SJCRH30 (cell line): ENCODE data around the gene NEK2. TPM values are rescaled to one million over a fixed set of nuclear protein-coding genes. Genes with fewer than 3 reads are reported as not detected.
"Not testable (repeated sequence)": the region's sequence is repeated elsewhere in the genome, so short reads cannot be mapped to it uniquely, and the experiment has no call there.

Experiments used
- DNase-seq, 2 experiments: peaks; one replicate each; pipeline ENCODE4 v3.0.0-alpha.2; 2015 to 2020
- H3K27ac ChIP-seq: fragments of 250-450 bp; sonication (Bioruptor Pico); 2 replicates; pipeline ENCODE4 v1.5.1; 2020; ENCODE audit warnings: mild to moderate bottlenecking, moderate library complexity
- H3K27me3 ChIP-seq: fragments of 250-450 bp; sonication (Bioruptor Pico); 2 replicates; pipeline ENCODE4 v1.5.1; 2020; ENCODE audit warnings: mild to moderate bottlenecking, moderate library complexity
- H3K36me3 ChIP-seq: fragments of 250-450 bp; sonication (Bioruptor Pico); 2 replicates; pipeline ENCODE4 v1.5.1; 2020; ENCODE audit warnings: mild to moderate bottlenecking, moderate library complexity
- H3K4me1 ChIP-seq: fragments of 250-450 bp; sonication (Bioruptor Pico); 2 replicates; pipeline ENCODE4 v1.5.1; 2020; ENCODE audit warnings: mild to moderate bottlenecking, moderate library complexity
- H3K4me3 ChIP-seq: fragments of 250-450 bp; sonication (Bioruptor Pico); 2 replicates; pipeline ENCODE4 v1.5.1; 2020; ENCODE audit warnings: mild to moderate bottlenecking, moderate library complexity
- H3K9me3 ChIP-seq: fragments of 250-450 bp; sonication (Bioruptor Pico); replicated peaks from 2 replicates; pipeline ENCODE4 v1.5.1; 2020; ENCODE audit warnings: mild to moderate bottlenecking, moderate library complexity
- total RNA-seq: library from RNA; depleted of rRNA; stranded (reverse); fragments of >200 nt; shearing (Covaris generic); gene quantifications from 2 replicates; pipeline ENCODE4 v1.2.3, GENCODE V29; 2014

NEK2 gene
- total RNA-seq, 1 experiment from 2014 or later: 63.3 TPM

DNA sequence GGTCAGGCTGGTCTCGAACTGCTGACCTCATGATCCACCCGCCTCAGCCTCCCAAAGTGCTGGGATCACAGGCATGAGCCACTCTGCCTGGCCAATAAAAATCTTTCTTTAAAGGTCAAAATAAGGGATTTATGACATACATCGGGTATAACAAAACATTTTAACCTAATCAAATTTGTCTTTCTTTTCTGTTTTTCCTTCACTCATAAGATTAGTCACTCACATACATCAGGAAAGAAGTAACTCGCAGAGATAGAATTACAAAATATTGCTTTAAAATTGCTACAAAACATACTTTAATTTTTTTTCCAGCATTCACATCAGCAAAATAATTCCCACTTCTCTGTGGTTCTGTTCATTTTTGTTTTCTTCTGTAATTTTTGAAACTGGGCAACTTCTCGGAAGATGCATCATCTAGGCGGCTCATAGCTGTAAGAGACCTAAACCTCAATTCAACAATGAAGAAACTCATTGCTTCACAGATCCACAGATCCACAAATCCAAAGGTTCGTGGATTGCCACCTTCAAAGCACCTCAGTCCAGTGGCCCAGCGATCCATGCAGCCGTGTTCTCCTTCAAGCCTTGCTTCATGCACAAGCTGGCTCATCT lies 39.7 kb downstream of the NEK2 start:
- Histone ChIP-seq H3K27ac (no peak overlapping the region), H3K36me3 (no peaks in the 10 kb centered on the region), H3K27me3 (no peaks in the 10 kb centered on the region), H3K9me3 (no peaks in the 10 kb centered on the region), H3K4me1 (peaks cover 10% of the 10 kb centered on the region; the same call in 1 of the 2 replicates), H3K4me3 (no peak overlapping the region)
- DNase-seq: no peak

DNA sequence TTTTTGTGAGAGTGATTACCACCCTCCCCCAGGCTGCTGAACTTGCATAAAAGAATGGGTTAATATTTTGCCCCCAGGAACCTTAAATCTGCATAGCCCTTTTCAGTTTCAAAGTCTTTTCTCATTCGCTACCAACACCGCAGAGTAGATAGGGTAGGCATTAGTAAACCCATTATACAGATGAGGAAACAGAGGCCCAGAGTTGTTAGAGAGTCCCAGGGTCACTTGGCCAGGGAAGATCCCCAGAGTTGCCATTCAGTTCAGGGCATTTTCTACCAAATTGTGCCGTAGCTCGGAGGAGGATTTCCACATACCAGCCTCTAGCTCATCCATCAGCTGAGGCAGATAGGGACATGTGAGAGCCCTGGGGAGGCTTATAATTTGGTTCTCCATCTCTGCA lies 40.5 kb downstream of the NEK2 start:
- no peaks in the 10 kb centered on the region for H3K27me3 ChIP-seq
- H3K36me3 ChIP-seq: no peaks in the 10 kb centered on the region
- no peak overlapping the region for H3K4me3 ChIP-seq
- H3K9me3 ChIP-seq: no peaks in the 10 kb centered on the region
- no peak for DNase-seq
- no peak overlapping the region for H3K27ac ChIP-seq
- peaks cover 10% of the 10 kb centered on the region; the same call in 1 of the 2 replicates for H3K4me1 ChIP-seq

DNA sequence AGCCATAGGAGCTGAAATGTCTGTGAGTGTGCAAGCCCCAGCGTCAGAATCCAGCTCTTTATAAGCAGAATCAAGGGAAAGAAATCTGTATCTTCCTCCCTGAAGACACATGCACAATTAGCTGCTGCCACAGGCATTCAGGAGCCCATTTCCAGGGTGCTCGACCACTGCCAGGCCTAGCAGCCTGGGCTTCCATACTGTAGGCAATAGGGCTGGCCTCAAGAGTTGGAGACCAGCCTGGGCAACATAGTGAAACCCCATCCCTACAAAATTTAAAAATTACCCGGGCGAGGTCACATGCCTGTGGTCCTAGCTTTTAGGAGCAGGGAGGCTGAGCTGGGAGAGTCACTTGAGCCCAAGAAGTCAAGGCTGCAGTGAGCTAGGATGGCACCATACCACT lies 41.0 kb downstream of the NEK2 start:
- DNase-seq: no peak
- no peaks in the 10 kb centered on the region for H3K9me3 ChIP-seq
- H3K4me1 ChIP-seq: peaks cover 11% of the 10 kb centered on the region
- no peaks in the 10 kb centered on the region for H3K27me3 ChIP-seq
- H3K27ac ChIP-seq: no peak overlapping the region
- no peaks in the 10 kb centered on the region for H3K36me3 ChIP-seq
- H3K4me3 ChIP-seq: no peak overlapping the region

DNA sequence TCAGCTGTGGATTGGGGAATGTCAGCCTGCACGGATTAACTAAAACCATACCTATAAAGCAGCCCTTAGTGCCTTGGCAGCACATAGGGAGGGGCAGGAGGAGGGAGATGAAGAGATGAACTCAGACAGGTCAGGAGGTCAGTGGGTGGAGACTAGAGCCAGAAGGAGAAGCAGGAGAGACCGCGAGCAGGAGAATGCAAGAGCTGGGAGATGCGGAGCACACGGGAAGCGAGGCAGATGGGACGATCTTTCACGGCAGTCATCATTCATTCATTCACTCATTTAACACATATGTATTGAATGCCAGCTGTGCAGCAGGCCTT lies 41.9 kb downstream of the NEK2 start:
- Histone ChIP-seq H3K9me3 (no peaks in the 10 kb centered on the region), H3K4me3 (no peak overlapping the region), H3K36me3 (no peaks in the 10 kb centered on the region), H3K27me3 (no peaks in the 10 kb centered on the region), H3K27ac (no peak overlapping the region), H3K4me1 (peaks cover 16% of the 10 kb centered on the region)
- DNase-seq: no peak

DNA sequence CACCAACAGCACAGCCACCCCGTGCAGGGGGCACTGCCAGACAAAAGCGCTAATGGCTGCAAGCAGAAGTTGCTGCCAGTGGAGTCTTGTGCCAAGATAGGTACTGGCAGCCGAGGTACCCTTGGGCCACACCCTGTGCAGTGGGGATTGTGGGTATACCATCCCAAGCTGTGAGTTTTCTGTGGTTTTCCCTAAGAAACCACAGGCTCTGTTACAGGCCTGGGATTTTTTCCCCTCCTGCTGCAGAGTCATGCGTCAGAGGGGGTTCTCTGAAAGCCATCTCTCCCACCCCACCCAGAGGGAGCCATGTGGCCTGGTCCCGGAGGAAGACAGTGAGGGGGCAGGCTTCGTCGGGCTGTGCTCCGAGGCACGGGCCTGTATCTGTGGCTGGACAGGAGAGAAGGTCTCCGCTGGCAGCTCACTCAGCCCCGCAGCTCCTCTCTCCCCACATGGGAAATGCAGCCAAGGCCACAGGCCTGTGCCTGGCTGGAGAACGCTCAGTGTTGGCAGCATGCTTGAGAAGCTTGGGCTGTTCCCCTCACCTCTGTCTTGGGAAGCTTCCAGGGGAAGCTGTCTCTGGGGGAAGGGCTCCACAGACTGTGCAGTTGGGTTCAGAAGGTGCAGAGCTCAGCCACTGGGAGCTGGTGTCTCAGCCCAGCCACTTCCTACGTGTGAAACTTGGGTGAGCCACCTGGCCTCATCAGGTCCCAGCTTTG lies 42.5 kb downstream of the NEK2 start:
- H3K27me3 ChIP-seq: no peaks in the 10 kb centered on the region
- H3K4me3 ChIP-seq: no peak overlapping the region
- peak; percentile 43 to 45 for DNase-seq
- peaks cover 18% of the 10 kb centered on the region for H3K4me1 ChIP-seq
- H3K36me3 ChIP-seq: no peaks in the 10 kb centered on the region
- no peak overlapping the region for H3K27ac ChIP-seq
- H3K9me3 ChIP-seq: no peaks in the 10 kb centered on the region

DNA sequence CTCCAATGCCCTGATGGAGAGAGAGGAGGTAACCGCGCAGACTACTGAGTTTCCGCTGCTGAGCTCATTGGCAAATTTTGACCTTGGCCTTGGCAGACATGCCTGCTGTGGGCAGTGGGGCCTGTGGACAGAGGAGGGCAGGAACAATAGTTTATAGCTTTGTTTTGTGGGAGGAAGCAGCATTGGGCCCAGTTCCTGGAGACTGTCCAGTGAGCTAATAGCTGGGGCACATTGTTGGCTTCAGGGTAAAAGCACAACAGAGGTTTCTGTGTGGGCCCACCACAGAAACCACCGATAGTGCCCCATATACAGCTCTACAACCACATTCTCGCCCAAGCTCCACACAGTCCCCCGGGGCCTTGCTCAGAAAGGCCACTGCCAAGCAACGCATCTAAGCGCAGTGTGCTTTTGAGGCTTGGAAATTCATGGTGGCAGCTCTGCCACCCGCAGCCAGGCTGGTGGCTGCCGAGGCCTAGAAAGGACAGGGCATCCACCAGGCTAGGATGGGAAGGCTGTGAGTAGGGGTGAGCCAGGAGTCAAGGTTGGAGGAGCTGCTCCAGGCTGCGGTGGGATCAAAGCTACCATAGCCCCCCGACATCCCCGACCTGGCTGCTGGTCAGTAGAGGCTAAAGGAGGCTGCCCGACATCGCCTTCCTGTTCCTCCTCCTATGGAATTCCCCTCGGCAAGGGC lies 43.2 kb downstream of the NEK2 start:
- no peaks in the 10 kb centered on the region for H3K36me3 ChIP-seq
- DNase-seq: peak in 1 of 2 experiments; percentile 42
- H3K27me3 ChIP-seq: no peaks in the 10 kb centered on the region
- H3K9me3 ChIP-seq: no peaks in the 10 kb centered on the region
- peaks cover 23% of the 10 kb centered on the region for H3K4me1 ChIP-seq
- no peak overlapping the region for H3K4me3 ChIP-seq
- no peak overlapping the region for H3K27ac ChIP-seq

DNA sequence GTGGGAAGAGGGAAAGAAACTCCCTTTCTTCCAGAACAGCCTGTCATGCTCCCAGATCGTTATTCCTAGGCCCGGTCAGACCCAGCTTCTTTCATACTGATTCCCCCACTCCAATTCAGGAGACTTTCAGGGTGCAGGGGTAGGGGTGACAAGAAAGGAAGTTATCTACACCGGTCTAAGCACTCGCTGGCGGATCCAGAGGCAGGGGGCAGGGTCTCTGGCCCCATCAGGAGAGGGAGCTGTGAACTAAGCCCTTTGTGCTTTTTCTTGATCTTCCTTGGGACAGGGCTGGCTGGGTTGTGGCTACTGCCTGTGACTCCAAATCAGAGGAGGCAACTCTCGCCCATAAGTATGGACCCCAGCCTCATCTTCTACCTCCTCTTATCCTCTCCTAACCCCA lies 44.3 kb downstream of the NEK2 start:
- no peak for DNase-seq
- Histone ChIP-seq H3K9me3 (no peaks in the 10 kb centered on the region), H3K36me3 (no peaks in the 10 kb centered on the region), H3K27ac (no peak overlapping the region), H3K4me3 (no peak overlapping the region), H3K27me3 (no peaks in the 10 kb centered on the region), H3K4me1 (peaks cover 30% of the 10 kb centered on the region)

DNA sequence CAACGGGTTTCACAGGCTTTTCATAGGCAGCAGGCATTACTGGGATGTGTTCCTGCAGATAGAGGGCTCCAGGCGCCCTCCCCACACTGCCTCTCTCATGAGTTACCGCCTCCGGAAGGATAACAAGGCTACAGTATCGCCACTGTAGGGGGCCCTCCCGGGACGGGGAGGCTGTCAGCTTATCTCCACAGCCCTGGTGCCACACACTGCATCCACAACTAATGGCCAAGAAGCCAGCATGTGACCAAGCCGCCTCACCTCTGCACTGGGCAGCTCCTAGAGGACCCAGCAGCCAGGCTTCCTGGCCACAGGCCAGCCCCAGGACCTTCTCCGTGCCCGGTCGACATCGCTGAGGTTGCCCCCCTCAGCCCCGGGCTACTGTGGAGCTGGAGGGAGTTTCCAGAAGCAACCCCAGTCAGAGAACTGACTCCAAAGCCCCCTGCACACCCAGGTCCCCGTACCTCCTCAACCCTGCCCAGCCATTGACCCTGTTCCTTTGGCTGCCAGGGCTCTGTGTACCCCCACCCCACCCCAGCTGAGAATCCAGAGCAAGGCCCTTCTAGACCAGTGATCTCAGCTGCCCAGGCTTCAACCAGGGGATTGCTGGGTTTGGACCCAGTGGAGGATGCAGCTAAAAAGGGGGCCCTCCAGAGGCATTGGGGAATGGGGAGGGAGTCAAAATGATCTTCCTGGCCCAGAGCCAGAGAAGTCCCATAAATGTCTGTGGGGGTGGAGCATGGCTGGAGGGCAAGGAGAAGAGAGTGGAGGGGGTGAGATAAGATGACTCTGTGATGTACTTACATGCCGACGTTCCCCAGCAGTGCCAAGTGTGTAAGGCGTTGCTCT lies 45.0 kb downstream of the NEK2 start:
- peak in 1 of 2 experiments; percentile 45 for DNase-seq
- H3K4me1 ChIP-seq: peaks cover 30% of the 10 kb centered on the region
- H3K27me3 ChIP-seq: no peaks in the 10 kb centered on the region
- no peak overlapping the region for H3K27ac ChIP-seq
- no peak overlapping the region for H3K4me3 ChIP-seq
- H3K9me3 ChIP-seq: no peaks in the 10 kb centered on the region
- H3K36me3 ChIP-seq: no peaks in the 10 kb centered on the region

DNA sequence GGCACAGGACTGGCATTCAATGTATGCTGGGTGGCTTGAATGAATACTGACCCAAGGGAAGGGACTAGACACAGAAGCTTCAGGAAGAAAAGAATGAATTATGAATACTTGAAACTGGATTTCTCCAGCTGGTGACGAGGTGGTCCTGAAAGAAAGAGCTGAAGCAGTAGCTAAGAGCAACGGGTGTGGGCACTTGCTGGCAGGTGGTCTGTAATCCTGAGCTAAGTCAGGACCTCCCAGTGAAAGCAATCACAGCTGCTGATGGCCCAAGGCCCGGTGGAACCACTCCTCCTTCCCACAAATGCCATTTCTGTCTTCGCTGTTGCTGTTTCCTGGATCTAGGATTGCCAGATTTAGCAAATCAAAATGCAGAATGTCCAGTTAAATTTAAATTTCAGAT lies 47.0 kb downstream of the NEK2 start:
- Histone ChIP-seq H3K9me3 (no peaks in the 10 kb centered on the region), H3K27me3 (no peaks in the 10 kb centered on the region), H3K4me3 (no peak overlapping the region), H3K4me1 (peaks cover 27% of the 10 kb centered on the region), H3K27ac (peak overlapping the region; percentile 9; the same call in 1 of the 2 replicates), H3K36me3 (no peaks in the 10 kb centered on the region)
- DNase-seq: peak; percentile 91 to 93

DNA sequence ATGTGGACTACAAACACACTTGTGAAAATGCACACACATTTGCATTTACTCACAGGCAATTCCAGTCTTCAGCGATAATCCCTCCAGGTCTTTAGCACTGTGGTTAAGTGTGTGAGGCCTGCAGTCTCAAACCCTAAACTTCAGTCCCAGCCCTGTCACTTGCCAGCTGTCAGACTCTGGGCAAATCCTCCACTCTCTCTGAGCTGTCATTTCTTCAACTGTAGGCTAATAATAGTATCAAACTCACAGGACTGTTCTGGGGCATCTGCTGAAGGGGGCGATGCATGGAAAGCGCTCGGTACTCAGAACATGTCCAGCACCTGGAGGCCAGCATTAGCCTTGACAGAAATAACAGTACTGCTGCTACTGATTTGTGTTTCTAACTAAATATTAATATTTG lies 48.2 kb downstream of the NEK2 start:
- Histone ChIP-seq H3K9me3 (no peaks in the 10 kb centered on the region), H3K4me1 (peaks cover 27% of the 10 kb centered on the region), H3K27me3 (no peaks in the 10 kb centered on the region), H3K4me3 (no peak overlapping the region), H3K27ac (no peak overlapping the region), H3K36me3 (no peaks in the 10 kb centered on the region)
- DNase-seq: peak in 1 of 2 experiments; percentile 62

DNA sequence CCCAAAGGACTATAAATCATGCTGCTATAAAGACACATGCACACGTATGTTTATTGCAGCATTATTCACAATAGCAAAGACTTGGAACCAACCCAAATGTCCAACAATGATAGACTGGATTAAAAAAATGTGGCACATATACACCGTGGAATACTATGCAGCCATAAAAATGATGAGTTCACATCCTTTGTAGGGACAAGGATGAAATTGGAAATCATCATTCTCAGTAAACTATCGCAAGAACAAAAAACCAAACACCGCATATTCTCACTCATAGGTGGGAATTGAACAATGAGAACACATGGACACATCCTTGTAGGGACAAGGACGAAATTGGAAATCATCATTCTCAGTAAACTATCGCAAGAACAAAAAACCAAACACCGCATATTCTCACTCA lies 49.6 kb downstream of the NEK2 start:
- not testable (repeated sequence) for DNase-seq, H3K27ac ChIP-seq, H3K4me3 ChIP-seq, H3K27me3 ChIP-seq, H3K9me3 ChIP-seq, H3K36me3 ChIP-seq
- peaks cover 27% of the 10 kb centered on the region for H3K4me1 ChIP-seq

DNA sequence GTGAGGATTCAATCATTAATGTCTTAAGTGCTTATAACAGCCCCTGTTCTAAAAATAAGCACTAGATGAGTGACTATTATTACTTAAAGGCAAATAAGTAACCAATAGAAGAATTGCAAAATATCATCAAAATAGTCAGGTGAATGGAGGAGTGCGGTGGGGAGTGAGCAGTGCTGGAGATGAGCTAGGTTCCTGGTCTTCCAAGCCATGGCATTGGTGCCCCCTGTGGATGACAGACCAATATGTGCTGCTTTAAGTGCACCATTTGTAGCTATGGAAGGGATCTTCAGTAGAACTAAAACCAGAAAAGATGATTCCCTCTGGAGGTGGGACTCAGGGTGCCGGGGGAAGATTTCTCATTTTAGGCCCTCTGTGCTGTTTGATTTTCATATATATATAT lies 50.4 kb downstream of the NEK2 start:
- H3K4me1 ChIP-seq: peaks cover 27% of the 10 kb centered on the region
- DNase-seq: no peak
- H3K9me3 ChIP-seq: no peaks in the 10 kb centered on the region
- H3K27ac ChIP-seq: no peak overlapping the region
- no peak overlapping the region for H3K4me3 ChIP-seq
- no peaks in the 10 kb centered on the region for H3K36me3 ChIP-seq
- H3K27me3 ChIP-seq: no peaks in the 10 kb centered on the region

DNA sequence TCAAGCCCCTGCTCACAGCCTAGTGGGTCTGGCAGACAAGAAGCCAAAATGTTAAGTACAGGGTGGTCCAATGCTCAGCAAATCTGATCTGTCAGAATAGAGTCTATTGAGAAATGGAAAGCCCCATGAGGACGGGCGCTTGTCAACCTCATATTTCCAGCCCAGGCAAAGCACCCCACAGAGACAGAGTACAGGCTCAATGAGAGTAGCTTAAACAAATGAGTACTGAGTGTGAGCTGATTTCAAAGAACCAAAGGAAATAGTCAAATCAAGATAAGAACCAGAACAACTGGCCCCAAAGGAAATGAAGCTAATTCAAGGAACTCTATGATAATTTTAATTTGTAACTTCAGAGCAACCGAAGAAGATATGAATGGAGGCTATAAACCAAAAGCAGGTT lies 51.9 kb downstream of the NEK2 start:
- Histone ChIP-seq H3K27me3 (no peaks in the 10 kb centered on the region), H3K27ac (no peak overlapping the region), H3K9me3 (no peaks in the 10 kb centered on the region), H3K36me3 (no peaks in the 10 kb centered on the region), H3K4me1 (peaks cover 16% of the 10 kb centered on the region), H3K4me3 (no peak overlapping the region)
- no peak for DNase-seq

DNA sequence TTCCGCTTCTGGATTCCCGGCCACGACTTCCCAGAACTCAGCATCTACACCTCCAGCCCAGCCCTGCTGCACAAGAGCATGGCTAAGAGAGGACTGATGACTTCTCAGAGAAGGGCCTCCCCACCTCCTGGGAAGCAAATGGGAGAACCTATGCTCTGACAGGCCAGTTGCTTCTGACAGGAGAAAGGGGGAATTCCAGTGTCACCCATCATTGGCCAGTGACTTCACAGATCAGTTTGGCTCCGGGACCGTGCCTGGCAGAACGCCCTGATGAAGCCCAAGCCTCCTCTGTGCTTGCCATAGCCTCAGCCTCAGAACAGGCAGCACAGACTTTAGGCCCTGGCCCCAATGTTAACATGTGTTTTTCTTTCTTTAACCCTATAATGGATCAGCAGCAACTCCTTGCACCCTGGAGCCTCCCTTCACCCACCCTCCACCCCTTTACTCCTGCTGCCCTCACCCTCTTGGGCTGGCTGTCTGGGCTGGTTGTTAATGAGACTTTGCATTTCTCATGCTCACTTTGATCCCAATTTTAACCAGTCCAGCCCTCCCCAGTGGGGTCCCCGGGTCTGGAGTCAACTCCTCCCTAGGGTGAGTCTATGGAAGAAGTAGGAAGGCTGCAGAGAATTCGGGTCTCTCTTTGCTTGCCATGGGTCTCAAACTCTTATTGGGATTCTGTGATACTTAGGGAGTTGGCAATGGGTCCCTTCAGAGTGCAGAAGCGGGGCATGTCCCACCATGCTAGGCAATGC lies 53.8 kb downstream of the NEK2 start:
- H3K36me3 ChIP-seq: no peaks in the 10 kb centered on the region
- no peak overlapping the region for H3K4me3 ChIP-seq
- no peaks in the 10 kb centered on the region for H3K27me3 ChIP-seq
- no peak for DNase-seq
- H3K4me1 ChIP-seq: peaks cover under 1% of the 10 kb centered on the region; the same call in 1 of the 2 replicates
- no peak overlapping the region for H3K27ac ChIP-seq
- H3K9me3 ChIP-seq: no peaks in the 10 kb centered on the region
